Fibroblast of lung (primary cell): Measurements from ENCODE around the gene MYL3. TPM values are rescaled to one million over a fixed set of nuclear protein-coding genes. Genes with fewer than 3 reads are reported as not detected.

Experiments
- DNase-seq, 2 donors: peaks; one replicate each; pipeline versions ENCODE4 v3.0.0 to v3.0.0-alpha.2; 2010; ENCODE audit warnings: low read depth in 2 of 2
- H2AFZ ChIP-seq: 2 replicates; pipeline ENCODE4 v1.5.1; 2012; ENCODE audit warnings: low read length, control low read depth, inconsistent platforms
- H3K27ac ChIP-seq: 2 replicates; pipeline ENCODE4 v1.5.1; 2011; ENCODE audit warnings: low read length, control low read depth; ENCODE audit not compliant: insufficient read depth
- H3K27me3 ChIP-seq: 2 replicates; pipeline ENCODE4 v1.5.1; 2011; ENCODE audit warnings: mild to moderate bottlenecking, low read length; ENCODE audit not compliant: control insufficient read depth, insufficient read depth
- H3K36me3 ChIP-seq: 2 replicates; pipeline ENCODE4 v1.5.1; 2011; ENCODE audit warnings: low read length; ENCODE audit not compliant: control insufficient read depth, insufficient read depth
- H3K4me1 ChIP-seq: 2 replicates; pipeline ENCODE4 v1.5.1; 2011; ENCODE audit warnings: low read length; ENCODE audit not compliant: control insufficient read depth, insufficient read depth; ENCODE audit errors: extremely low read depth
- H3K4me2 ChIP-seq: 2 replicates; pipeline ENCODE4 v1.5.1; 2011; ENCODE audit warnings: low read length, control low read depth; ENCODE audit not compliant: insufficient read depth; ENCODE audit errors: extremely low read depth
- H3K4me3 ChIP-seq, 4 experiments: fragments of 200-600 bp in 1 of 4; sonication (generic) in 1 of 4; replicated peaks in 1 of 4; 2 replicates each; pipeline ENCODE4 v1.5.1; 2011 to 2016; ENCODE audit warnings: low read length in 4 of 4, low read depth in 3 of 4, mild to moderate bottlenecking in 3 of 4, control low read depth in 2 of 4, inconsistent platforms in 1 of 4, mixed read lengths in 1 of 4; ENCODE audit not compliant: insufficient read depth in 1 of 4; ENCODE audit errors: control extremely low read depth in 1 of 4
- H3K79me2 ChIP-seq: 2 replicates; pipeline ENCODE4 v1.5.1; 2012; ENCODE audit warnings: mild to moderate bottlenecking, low read length, inconsistent platforms; ENCODE audit not compliant: control insufficient read depth, insufficient read depth
- H3K9ac ChIP-seq: 2 replicates; pipeline ENCODE4 v1.5.1; 2011; ENCODE audit warnings: mild to moderate bottlenecking, low read length, control low read depth; ENCODE audit not compliant: insufficient read depth
- H3K9me3 ChIP-seq: 2 replicates; pipeline ENCODE4 v1.5.1; 2012; ENCODE audit warnings: low read depth, low read length; ENCODE audit not compliant: control insufficient read depth, insufficient read depth
- H4K20me1 ChIP-seq: 2 replicates; pipeline ENCODE4 v1.5.1; 2011; ENCODE audit warnings: low read length; ENCODE audit not compliant: control insufficient read depth, insufficient read depth; ENCODE audit errors: extremely low read depth
- EZH2 ChIP-seq: IDR thresholded peaks from 2 replicates; pipeline ENCODE4 v1.5.1; 2012; ENCODE audit warnings: low read length, control low read depth, mild to moderate bottlenecking; ENCODE audit errors: missing control alignments
- polyA plus RNA-seq, 2 donors: library from polyadenylated mRNA; depleted of rRNA in 1 of 2; stranded (reverse) in 1 of 2; unstranded in 1 of 2; fragments of >200 nt; gene quantifications; 2 replicates each; pipeline ENCODE4 v1.2.1, GENCODE V29; 2011 to 2012; ENCODE audit warnings: missing spikeins in 1 of 2
- total RNA-seq: library from RNA; depleted of rRNA; stranded (reverse); fragments of >200 nt; gene quantifications from 2 replicates; pipeline ENCODE4 v1.2.1, GENCODE V29; 2014
- TF ChIP-seq, protein P1 (sequence below), 2 donors: IDR thresholded peaks in 1 of 2; conservative IDR thresholded peaks in 1 of 2; 1 replicate in 1 of 2; 2 replicates in 1 of 2; pipeline ENCODE4 v1.5.1; 2011 to 2012; ENCODE audit warnings: low read length in 2 of 2, control low read depth in 1 of 2, inconsistent platforms in 1 of 2, low read depth in 1 of 2, mild to moderate bottlenecking in 1 of 2

Gene MYL3
- total and polyA plus RNA-seq, 2 donors (not counting 1 experiment from before 2014, with no cell fraction given): 0.50 to 0.67 TPM

GRCh38 chr3:46865546-46865945, 2.3 kb upstream of the MYL3 start:
- Histone ChIP-seq H3K4me3 (no peak overlapping the region), H3K9me3 (no peaks in the 10 kb centered on the region), H3K27me3 (peaks cover 15% of the 10 kb centered on the region), H3K9ac (no peak overlapping the region), H4K20me1 (no peaks in the 10 kb centered on the region), H3K36me3 (no peaks in the 10 kb centered on the region), H3K4me1 (peaks cover 3% of the 10 kb centered on the region), H3K27ac (no peak overlapping the region), H3K4me2 (no peak overlapping the region), H3K79me2 (no peaks in the 10 kb centered on the region), H2AFZ (no peak overlapping the region)
- DNase-seq: no peak
- TF ChIP-seq, protein P1, sequence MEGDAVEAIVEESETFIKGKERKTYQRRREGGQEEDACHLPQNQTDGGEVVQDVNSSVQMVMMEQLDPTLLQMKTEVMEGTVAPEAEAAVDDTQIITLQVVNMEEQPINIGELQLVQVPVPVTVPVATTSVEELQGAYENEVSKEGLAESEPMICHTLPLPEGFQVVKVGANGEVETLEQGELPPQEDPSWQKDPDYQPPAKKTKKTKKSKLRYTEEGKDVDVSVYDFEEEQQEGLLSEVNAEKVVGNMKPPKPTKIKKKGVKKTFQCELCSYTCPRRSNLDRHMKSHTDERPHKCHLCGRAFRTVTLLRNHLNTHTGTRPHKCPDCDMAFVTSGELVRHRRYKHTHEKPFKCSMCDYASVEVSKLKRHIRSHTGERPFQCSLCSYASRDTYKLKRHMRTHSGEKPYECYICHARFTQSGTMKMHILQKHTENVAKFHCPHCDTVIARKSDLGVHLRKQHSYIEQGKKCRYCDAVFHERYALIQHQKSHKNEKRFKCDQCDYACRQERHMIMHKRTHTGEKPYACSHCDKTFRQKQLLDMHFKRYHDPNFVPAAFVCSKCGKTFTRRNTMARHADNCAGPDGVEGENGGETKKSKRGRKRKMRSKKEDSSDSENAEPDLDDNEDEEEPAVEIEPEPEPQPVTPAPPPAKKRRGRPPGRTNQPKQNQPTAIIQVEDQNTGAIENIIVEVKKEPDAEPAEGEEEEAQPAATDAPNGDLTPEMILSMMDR (conservative IDR thresholded peaks at IDR 0.05 in 1 of 2, IDR thresholded peaks at IDR 0.05 in 1 of 2; ENCODE audit: low read depth in 1 of 2, low read length in 2 of 2): no peak
- TF ChIP-seq EZH2: no peak

DNA sequence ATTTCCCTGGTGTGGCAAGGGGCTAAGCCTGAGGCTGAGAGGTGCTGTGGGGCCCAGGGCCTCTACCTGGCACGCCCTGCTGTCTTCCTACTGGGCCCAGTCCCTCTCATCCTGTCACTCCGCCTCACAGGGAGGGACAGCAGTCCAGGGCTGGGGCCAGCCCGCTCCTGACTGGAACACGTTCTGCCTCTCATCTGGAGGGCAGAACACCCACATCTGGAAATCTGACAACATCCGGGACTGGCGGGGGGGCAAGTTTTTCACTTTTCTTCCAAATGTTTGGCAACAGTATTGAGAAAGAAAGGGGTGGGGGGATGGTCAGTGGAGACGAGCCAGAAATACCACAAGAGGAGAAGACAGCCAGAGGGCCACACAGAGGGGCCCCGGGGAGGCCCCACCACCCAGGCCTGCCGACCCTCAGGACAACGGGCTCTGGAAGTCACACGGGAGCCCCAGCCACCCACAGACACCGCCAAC, 1.8 kb upstream of the MYL3 start:
- peak in 1 of 2 donors; percentile 73 for DNase-seq

GRCh38 chr3:46864061-46864881, 1.0 kb upstream of the MYL3 start:
- Histone ChIP-seq H3K4me1 (peaks cover 3% of the 10 kb centered on the region), H3K27me3 (peaks cover 9% of the 10 kb centered on the region), H3K9me3 (no peaks in the 10 kb centered on the region), H3K9ac (no peak overlapping the region), H3K79me2 (no peaks in the 10 kb centered on the region), H3K4me2 (no peak overlapping the region), H3K36me3 (no peaks in the 10 kb centered on the region), H3K4me3 (no peak overlapping the region), H4K20me1 (no peaks in the 10 kb centered on the region), H3K27ac (no peak overlapping the region), H2AFZ (no peak overlapping the region)
- TF ChIP-seq, protein P1 (conservative IDR thresholded peaks at IDR 0.05 in 1 of 2, IDR thresholded peaks at IDR 0.05 in 1 of 2; ENCODE audit: low read depth in 1 of 2, low read length in 2 of 2): no peak
- peak; percentile 24 for TF ChIP-seq EZH2
- DNase-seq: peak in 1 of 2 donors; percentile 12

More for the DNA sequence above, 1.8 kb upstream of the MYL3 start:
- Histone ChIP-seq H3K4me1 (peaks cover 3% of the 10 kb centered on the region), H3K27ac (no peak overlapping the region), H3K79me2 (no peaks in the 10 kb centered on the region), H3K27me3 (peaks cover 15% of the 10 kb centered on the region), H3K9ac (no peak overlapping the region), H3K4me3 (no peak overlapping the region), H2AFZ (no peak overlapping the region), H3K9me3 (no peaks in the 10 kb centered on the region), H3K4me2 (no peak overlapping the region), H4K20me1 (no peaks in the 10 kb centered on the region), H3K36me3 (no peaks in the 10 kb centered on the region)
- TF ChIP-seq, protein P1 (conservative IDR thresholded peaks at IDR 0.05 in 1 of 2, IDR thresholded peaks at IDR 0.05 in 1 of 2; ENCODE audit: low read depth in 1 of 2, low read length in 2 of 2): no peak
- no peak for TF ChIP-seq EZH2
